Tibial nerve (tissue), 4 donors: ENCODE data around the gene CHST12. TPM values are rescaled to one million over a fixed set of nuclear protein-coding genes. Genes with fewer than 3 reads are reported as not detected.
A peak's percentile ranks its signal among the peaks of the same experiment; 100 is the strongest.

Experiments
- DNase-seq, 2 donors: peaks; one replicate each; pipeline ENCODE4 v3.0.0-alpha.2; 2019; ENCODE audit warnings: low spot score in 2 of 2
- H3K27ac ChIP-seq, 4 donors: fragments of 200-600 bp; sonication (generic) in 3 of 4; one replicate each; pipeline ENCODE4 v1.5.1; 2017 to 2019; ENCODE audit warnings: mild to moderate bottlenecking in 1 of 4
- H3K27me3 ChIP-seq, 2 donors: fragments of 200-600 bp; sonication (generic) in 1 of 2; one replicate each; pipeline versions ENCODE4 v1.5.1 to v1.6.0; 2017 to 2019
- H3K36me3 ChIP-seq, 3 donors: fragments of 200-600 bp; sonication (generic); one replicate each; pipeline ENCODE4 v1.5.1; 2018 to 2019
- H3K4me1 ChIP-seq, 4 donors: fragments of 200-600 bp; sonication (generic) in 3 of 4; one replicate each; pipeline ENCODE4 v1.5.1; 2017 to 2019
- H3K4me3 ChIP-seq, 4 donors: fragments of 200-600 bp; sonication (generic) in 3 of 4; one replicate each; pipeline ENCODE4 v1.5.1; 2017 to 2019; ENCODE audit warnings: mild to moderate bottlenecking in 1 of 4, moderate library complexity in 1 of 4
- H3K9me3 ChIP-seq, 4 donors: fragments of 200-600 bp; sonication (generic) in 3 of 4; one replicate each; pipeline ENCODE4 v1.5.1; 2017 to 2019
- CTCF ChIP-seq, 5 experiments: fragments of 200-600 bp in 3 of 5; fragments of 450-650 bp in 2 of 5; sonication (generic) in 3 of 5; IDR thresholded peaks; one replicate each; pipeline ENCODE4 v1.5.1; 2016 to 2019; ENCODE audit warnings: antibody characterized with exemption in 5 of 5, mild to moderate bottlenecking in 3 of 5, moderate library complexity in 2 of 5
- EP300 ChIP-seq, 2 donors: sonication (generic); formaldehyde crosslinking; IDR thresholded peaks; one replicate each; pipeline ENCODE4 v1.6.1; 2017; ENCODE audit warnings: antibody characterized with exemption in 2 of 2, mild to moderate bottlenecking in 1 of 2
- POLR2A ChIP-seq, 2 donors: fragments of 450-650 bp; IDR thresholded peaks; one replicate each; pipeline ENCODE4 v1.6.1; 2017; ENCODE audit warnings: antibody characterized with exemption in 2 of 2, mild to moderate bottlenecking in 2 of 2, moderate library complexity in 2 of 2
- WGBS, 2 donors: methylation state at CpG; one replicate each; pipeline ENCODE4 v1.1.5; 2018; 5-methylcytosine and 5-hydroxymethylcytosine counted together
- total RNA-seq, 4 donors: library from RNA; depleted of rRNA; stranded (reverse); fragments of >200 nt; gene quantifications; one replicate each; pipeline ENCODE4 v1.1.0, GENCODE V29; 2016

CHST12 gene
- total RNA-seq, 4 donors from 2014 or later, result 21.0 to 29.9 (median 29.3) TPM

- 38% methylated on average over 10 of the region's 10 CpGs for WGBS, 2 donors
- peak overlapping the region; percentile 35 to 86 (median 68) for H3K27ac ChIP-seq
- DNase-seq, result no peak
- no peaks in the 10 kb centered on the region for H3K27me3 ChIP-seq
- no peak overlapping the region for H3K4me3 ChIP-seq
- H3K9me3 ChIP-seq, result no peaks in the 10 kb centered on the region
- H3K36me3 ChIP-seq, result peaks cover 0 to 17% (median 0%) of the 10 kb centered on the region in 3 donors
- H3K4me1 ChIP-seq, result peaks cover 0 to 34% (median 10%) of the 10 kb centered on the region in 4 donors
- TF ChIP-seq POLR2A (IDR thresholded peaks at IDR 0.05), result peak in 1 of 2 donors; percentile 13
- no peak for TF ChIP-seq EP300 (IDR thresholded peaks at IDR 0.05)
Observed at GRCh38 chr7:2445047-2445446, 41.6 kb downstream of the CHST12 start.

- H3K27me3 ChIP-seq, result no peaks in the 10 kb centered on the region
- no peak for TF ChIP-seq CTCF (IDR thresholded peaks at IDR 0.05)
- no peak for TF ChIP-seq EP300 (IDR thresholded peaks at IDR 0.05)
- TF ChIP-seq POLR2A (IDR thresholded peaks at IDR 0.05), result no peak
- no peaks in the 10 kb centered on the region for H3K9me3 ChIP-seq
- WGBS, 2 donors, result 67 to 81% methylated on average over 19 to 21 of the region's 21 CpGs
- H3K4me1 ChIP-seq, result peaks cover 0 to 28% (median 10%) of the 10 kb centered on the region in 4 donors
- DNase-seq, result no peak
- H3K4me3 ChIP-seq, result no peak overlapping the region
- H3K36me3 ChIP-seq, result peaks cover 0 to 17% (median 0%) of the 10 kb centered on the region in 3 donors
- peak overlapping the region; percentile 35 to 86 (median 68) for H3K27ac ChIP-seq
Observed at GRCh38 chr7:2445898-2446555, 42.6 kb downstream of the CHST12 start.

GRCh38 chr7:2446676-2447075, 43.3 kb downstream of the CHST12 start:
- DNase-seq, result no peak
- Histone ChIP-seq H3K9me3 (no peaks in the 10 kb centered on the region), H3K27me3 (no peaks in the 10 kb centered on the region), H3K4me1 (peaks cover 0 to 31% (median 14%) of the 10 kb centered on the region in 4 donors), H3K27ac (peak overlapping the region in 2 of 4 donors; percentile 80 to 86), H3K4me3 (no peak overlapping the region), H3K36me3 (peaks cover 0 to 17% (median 0%) of the 10 kb centered on the region in 3 donors)
- TF ChIP-seq EP300 (IDR thresholded peaks at IDR 0.05), result no peak
- TF ChIP-seq POLR2A (IDR thresholded peaks at IDR 0.05), result no peak
- TF ChIP-seq CTCF (IDR thresholded peaks at IDR 0.05), result no peak
- 90 to 92% methylated on average over 6 to 7 of the region's 10 CpGs for WGBS, 2 donors

GRCh38 chr7:2450198-2451107, 47.0 kb downstream of the CHST12 start:
- no peak overlapping the region for H3K27ac ChIP-seq
- 70 to 71% methylated on average over 30 to 32 of the region's 32 CpGs for WGBS, 2 donors
- peaks cover 0 to 5% (median 0%) of the 10 kb centered on the region in 3 donors for H3K36me3 ChIP-seq
- TF ChIP-seq EP300 (IDR thresholded peaks at IDR 0.05) (no peak), CTCF (IDR thresholded peaks at IDR 0.05) (no peak), POLR2A (IDR thresholded peaks at IDR 0.05) (no peak)
- H3K9me3 ChIP-seq, result peaks cover 0 to 8% (median 0%) of the 10 kb centered on the region in 4 donors
- DNase-seq, result no peak
- H3K4me3 ChIP-seq, result no peak overlapping the region
- no peaks in the 10 kb centered on the region for H3K27me3 ChIP-seq
- H3K4me1 ChIP-seq, result peaks cover 0 to 25% (median 11%) of the 10 kb centered on the region in 4 donors

- peak overlapping the region in 2 of 4 donors; percentile 5 to 46 for H3K27ac ChIP-seq
- peak overlapping the region; percentile 17 to 49 (median 33) for H3K4me3 ChIP-seq
- TF ChIP-seq EP300 (IDR thresholded peaks at IDR 0.05), result no peak
- TF ChIP-seq CTCF (IDR thresholded peaks at IDR 0.05), result peak; percentile 84 to 97 (median 88)
- TF ChIP-seq POLR2A (IDR thresholded peaks at IDR 0.05), result no peak
- no peaks in the 10 kb centered on the region for H3K27me3 ChIP-seq
- H3K9me3 ChIP-seq, result peaks cover 0 to 8% (median 0%) of the 10 kb centered on the region in 4 donors
- 11 to 25% methylated on average over 14 to 28 of the region's 34 CpGs for WGBS, 2 donors
- DNase-seq, result peak; percentile 73
- H3K4me1 ChIP-seq, result peaks cover 0 to 16% (median 10%) of the 10 kb centered on the region in 4 donors
- H3K36me3 ChIP-seq, result peaks cover 0 to 4% (median 0%) of the 10 kb centered on the region in 3 donors
Observed at GRCh38 chr7:2451171-2452073, 48.0 kb downstream of the CHST12 start.
